OCI-LY1 (cell line): ENCODE measurements around the gene EXOC6.

Experiments
- H2AFZ ChIP-seq: fragments of 200-600 bp; sonication (generic), shearing (Covaris generic); 2 replicates; pipeline ENCODE4 v1.6.0; 2014; ENCODE audit warnings: antibody characterized with exemption, mild to moderate bottlenecking, low read length
- H3F3A ChIP-seq: fragments of 200-600 bp; sonication (generic), shearing (Covaris generic); 2 replicates; pipeline ENCODE4 v1.6.0; 2014; ENCODE audit warnings: mild to moderate bottlenecking, antibody characterized with exemption, low read length, moderate library complexity; ENCODE audit not compliant: insufficient read depth
- H3K27ac ChIP-seq: fragments of 200-600 bp; sonication (generic); 2 replicates; pipeline ENCODE4 v1.5.1; 2014; ENCODE audit warnings: low read length, mixed run types, mild to moderate bottlenecking, low read depth; ENCODE audit not compliant: poor library complexity, severe bottlenecking
- H3K27me3 ChIP-seq: fragments of 200-600 bp; sonication (generic); 2 replicates; pipeline ENCODE4 v1.6.0; 2014; ENCODE audit warnings: antibody characterized with exemption, mild to moderate bottlenecking, low read length, moderate library complexity; ENCODE audit not compliant: insufficient read depth
- H3K36me3 ChIP-seq: fragments of 200-600 bp; sonication (generic); 2 replicates; pipeline ENCODE4 v1.6.1; 2014; ENCODE audit warnings: mild to moderate bottlenecking, antibody characterized with exemption, low read length, moderate library complexity, mixed read lengths; ENCODE audit not compliant: insufficient read depth
- H3K4me1 ChIP-seq: fragments of 200-600 bp; sonication (generic); 2 replicates; pipeline ENCODE4 v1.5.1; 2014; ENCODE audit warnings: mild to moderate bottlenecking, low read length, moderate library complexity; ENCODE audit not compliant: insufficient read depth, severe bottlenecking
- H3K4me2 ChIP-seq: fragments of 200-600 bp; sonication (generic), shearing (Covaris generic); 2 replicates; pipeline ENCODE4 v1.6.1; 2014; ENCODE audit warnings: low read length
- H3K4me3 ChIP-seq: fragments of 200-600 bp; sonication (generic); 2 replicates; pipeline ENCODE4 v1.5.1; 2014; ENCODE audit warnings: low read length, low read depth, mild to moderate bottlenecking, mixed read lengths; ENCODE audit not compliant: poor library complexity, severe bottlenecking
- H3K79me2 ChIP-seq: fragments of 200-600 bp; shearing (Covaris generic); 2 replicates; pipeline ENCODE4 v1.6.1; 2016; ENCODE audit warnings: mixed run types, low read length, mixed read lengths; ENCODE audit not compliant: insufficient read depth
- H3K9ac ChIP-seq: fragments of 200-600 bp; sonication (generic), shearing (Covaris generic); 2 replicates; pipeline ENCODE4 v1.6.1; 2014; ENCODE audit warnings: mild to moderate bottlenecking, low read length, mixed read lengths
- H3K9me2 ChIP-seq: fragments of 200-600 bp; sonication (generic), shearing (Covaris generic); 2 replicates; pipeline ENCODE4 v1.6.1; 2014; ENCODE audit warnings: low read depth, mild to moderate bottlenecking, low read length, mixed read lengths
- H3K9me3 ChIP-seq: fragments of 200-600 bp; shearing (Covaris generic); 2 replicates; pipeline ENCODE4 v1.6.1; 2014; ENCODE audit warnings: low read length, mixed read lengths
- H4K20me1 ChIP-seq: fragments of 200-600 bp; sonication (generic), shearing (Covaris generic); 2 replicates; pipeline ENCODE4 v1.6.0; 2016; ENCODE audit warnings: mild to moderate bottlenecking, low read length; ENCODE audit not compliant: insufficient read depth
- CTCF ChIP-seq: fragments of 200-600 bp; sonication (generic), shearing (Covaris generic); IDR thresholded peaks from 2 replicates; pipeline ENCODE4 v1.5.1; 2017; ENCODE audit warnings: mild to moderate bottlenecking, antibody characterized with exemption, low read length, moderate library complexity, mixed read lengths
- EZH2 ChIP-seq: fragments of 200-600 bp; sonication (generic), shearing (Covaris generic); IDR thresholded peaks from 2 replicates; pipeline ENCODE4 v1.8.0; 2017; ENCODE audit warnings: borderline replicate concordance, mixed run types, mild to moderate bottlenecking, antibody characterized with exemption, low read length, moderate library complexity, mixed read lengths

Gene EXOC6

GRCh38 chr10:92892691-92893054 is 44.4 kb downstream of the EXOC6 start:
- no peaks in the 10 kb centered on the region for H3K36me3 ChIP-seq
- peaks cover 4% of the 10 kb centered on the region for H3K4me1 ChIP-seq
- H3K27ac ChIP-seq: no peak overlapping the region
- no peaks in the 10 kb centered on the region for H3K79me2 ChIP-seq
- no peak overlapping the region for H2AFZ ChIP-seq
- no peak overlapping the region for H3K4me3 ChIP-seq
- no peaks in the 10 kb centered on the region for H3K27me3 ChIP-seq
- H3K4me2 ChIP-seq: no peak overlapping the region
- no peaks in the 10 kb centered on the region for H3F3A ChIP-seq
- no peaks in the 10 kb centered on the region for H4K20me1 ChIP-seq
- H3K9me2 ChIP-seq: no peaks in the 10 kb centered on the region
- no peaks in the 10 kb centered on the region for H3K9me3 ChIP-seq
- no peak for TF ChIP-seq CTCF
- TF ChIP-seq EZH2: no peak
- H3K9ac ChIP-seq: no peak overlapping the region

- H3F3A ChIP-seq: no peaks in the 10 kb centered on the region
- H3K9me2 ChIP-seq: no peaks in the 10 kb centered on the region
- no peaks in the 10 kb centered on the region for H3K27me3 ChIP-seq
- no peaks in the 10 kb centered on the region for H3K79me2 ChIP-seq
- no peaks in the 10 kb centered on the region for H3K9me3 ChIP-seq
- H3K4me3 ChIP-seq: no peak overlapping the region
- H2AFZ ChIP-seq: no peak overlapping the region
- no peak for TF ChIP-seq EZH2
- TF ChIP-seq CTCF: no peak
- H3K36me3 ChIP-seq: no peaks in the 10 kb centered on the region
- peaks cover 4% of the 10 kb centered on the region for H3K4me1 ChIP-seq
- H4K20me1 ChIP-seq: no peaks in the 10 kb centered on the region
- H3K9ac ChIP-seq: no peak overlapping the region
- no peak overlapping the region for H3K27ac ChIP-seq
- H3K4me2 ChIP-seq: no peak overlapping the region
These were observed 45.8 kb downstream of the EXOC6 start for GRCh38 chr10:92894081-92894655.

GRCh38 chr10:92897916-92898315 is 49.6 kb downstream of the EXOC6 start:
- Histone ChIP-seq H3K27me3 (no peaks in the 10 kb centered on the region), H3K9ac (no peak overlapping the region), H3F3A (no peaks in the 10 kb centered on the region), H3K9me3 (no peaks in the 10 kb centered on the region), H3K9me2 (no peaks in the 10 kb centered on the region), H3K4me3 (no peak overlapping the region), H3K79me2 (no peaks in the 10 kb centered on the region), H3K4me2 (no peak overlapping the region), H3K36me3 (no peaks in the 10 kb centered on the region), H2AFZ (no peak overlapping the region), H3K27ac (no peak overlapping the region), H4K20me1 (no peaks in the 10 kb centered on the region), H3K4me1 (peaks cover 25% of the 10 kb centered on the region)
- no peak for TF ChIP-seq EZH2
- TF ChIP-seq CTCF: no peak
